Measurements from ENCODE around the gene KLRK1.
A peak's percentile ranks its signal among the peaks of the same experiment; 100 is the strongest.
"Not testable (repeated sequence)": the region's sequence is repeated elsewhere in the genome, so short reads cannot be mapped to it uniquely, and the experiment has no call there.

KLRK1 gene

GRCh38 chr12:10364815-10365622, 24.8 kb downstream of the KLRK1 start:
- peak overlapping the region in 20 of 21 experiments; percentile 55 to 95 (median 88) for H3K27ac ChIP-seq
- peak overlapping the region; percentile 38 to 65 (median 56) for H3K4me3 ChIP-seq

GRCh38 chr12:10363914-10364814, 25.7 kb downstream of the KLRK1 start:
- peak overlapping the region in 20 of 21 experiments; percentile 55 to 95 (median 88) for H3K27ac ChIP-seq

GRCh38 chr12:10363658-10363913, 26.3 kb downstream of the KLRK1 start:
- Histone ChIP-seq H3K27ac (peak overlapping the region in 20 of 21 experiments; percentile 55 to 95 (median 88)), H3K4me3 (peak overlapping the region in 6 of 7 experiments; percentile 38 to 60 (median 52))

More at GRCh38 chr12:10363914-10364814, 25.7 kb downstream of the KLRK1 start:
- peak overlapping the region; percentile 38 to 65 (median 56) for H3K4me3 ChIP-seq

DNA sequence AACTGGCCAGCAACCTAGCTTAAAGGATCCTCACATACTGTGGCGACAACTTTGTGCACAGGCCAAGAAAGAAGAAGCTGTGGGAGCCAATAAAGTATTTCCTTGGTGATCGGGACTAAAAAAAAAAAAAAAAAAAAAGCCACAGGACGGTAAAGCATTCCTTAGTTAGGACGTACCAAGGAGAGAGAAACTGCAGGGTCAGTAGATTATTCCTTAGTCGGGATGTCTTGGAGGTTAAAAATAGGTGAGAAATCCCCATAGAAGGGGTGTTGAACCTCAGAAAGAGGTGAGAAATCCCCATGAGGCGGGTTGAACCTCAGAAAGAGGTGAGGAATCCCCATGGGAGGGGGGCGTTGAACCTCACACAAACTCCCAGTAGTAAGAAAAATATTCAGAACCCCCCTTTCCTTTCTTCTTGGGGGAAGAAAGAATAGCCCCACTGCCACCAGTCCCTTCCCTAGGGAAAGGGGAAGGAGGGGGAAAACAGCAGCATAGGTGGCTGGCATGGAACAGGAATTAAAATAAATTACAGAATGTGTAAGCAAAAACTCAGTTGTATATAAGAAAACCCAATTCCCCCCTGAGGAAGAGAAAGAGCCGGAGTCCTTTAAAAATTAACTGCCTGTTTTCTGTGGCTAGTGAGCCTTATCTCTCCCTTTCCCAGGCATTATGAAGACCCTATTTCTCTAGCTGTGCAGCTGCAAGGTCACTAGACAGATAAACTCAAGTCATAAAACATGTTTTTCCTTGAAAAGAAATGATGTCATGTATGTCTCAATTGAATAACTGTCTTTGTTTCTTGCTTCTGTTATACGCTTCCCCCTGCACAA, 26.8 kb downstream of the KLRK1 start:
- peak overlapping the region in 2 of 7 experiments; percentile 48 to 60 for H3K4me3 ChIP-seq
- peak overlapping the region in 20 of 21 experiments; percentile 36 to 95 (median 88) for H3K27ac ChIP-seq

- Histone ChIP-seq H3K4me3 (peak overlapping the region in 1 of 7 experiments; percentile 60), H3K27ac (peak overlapping the region in 19 of 21 experiments; percentile 18 to 95 (median 89))
Measured at GRCh38 chr12:10362325-10362724, 27.5 kb downstream of the KLRK1 start.

DNA sequence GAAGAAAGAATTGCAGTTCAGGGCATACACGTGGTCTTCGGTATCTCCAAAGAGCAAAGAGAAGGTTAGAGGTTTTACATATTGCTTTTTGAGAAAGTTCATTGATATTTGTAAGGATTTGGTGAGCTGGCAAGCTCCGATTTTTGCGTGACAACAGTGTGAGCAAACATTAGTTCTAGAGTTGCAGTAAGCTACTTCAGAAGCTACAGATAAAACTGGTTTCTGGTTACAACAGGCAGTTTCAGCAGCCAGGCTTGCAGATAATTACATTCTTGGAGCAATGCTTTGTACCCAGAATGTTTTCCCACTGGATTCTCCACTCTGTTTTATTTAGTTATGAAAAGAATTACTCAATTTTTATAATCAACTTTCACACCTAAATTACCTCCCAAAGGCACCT, 28.2 kb downstream of the KLRK1 start:
- Histone ChIP-seq H3K4me3 (peak overlapping the region in 1 of 7 experiments; percentile 9), H3K27ac (peak overlapping the region in 19 of 21 experiments; percentile 28 to 93 (median 75))

GRCh38 chr12:10361084-10361483, 28.8 kb downstream of the KLRK1 start:
- peak overlapping the region in 1 of 7 experiments; percentile 9 for H3K4me3 ChIP-seq
- H3K27ac ChIP-seq: peak overlapping the region in 16 of 21 experiments; percentile 39 to 93 (median 79)

DNA sequence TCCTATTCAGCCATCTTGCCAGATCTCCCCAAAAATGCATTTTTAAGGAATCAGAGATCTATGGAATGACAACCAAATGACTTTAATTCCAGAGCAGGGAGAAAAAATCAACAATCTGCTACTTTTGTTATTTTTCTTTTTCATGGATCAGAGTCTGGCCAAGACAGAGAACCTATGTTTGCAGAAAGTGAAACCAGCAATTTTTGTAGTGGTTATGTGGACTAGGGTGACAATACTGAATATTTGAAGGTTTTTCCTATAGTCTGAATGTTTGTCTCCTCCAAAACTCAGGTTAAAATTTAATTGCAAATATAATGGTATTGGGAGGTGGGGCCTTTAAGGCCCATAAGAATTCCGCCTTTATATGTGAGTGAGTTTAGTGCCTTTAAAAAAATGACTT, 30.9 kb downstream of the KLRK1 start:
- H3K27ac ChIP-seq: no peak overlapping the region

DNA sequence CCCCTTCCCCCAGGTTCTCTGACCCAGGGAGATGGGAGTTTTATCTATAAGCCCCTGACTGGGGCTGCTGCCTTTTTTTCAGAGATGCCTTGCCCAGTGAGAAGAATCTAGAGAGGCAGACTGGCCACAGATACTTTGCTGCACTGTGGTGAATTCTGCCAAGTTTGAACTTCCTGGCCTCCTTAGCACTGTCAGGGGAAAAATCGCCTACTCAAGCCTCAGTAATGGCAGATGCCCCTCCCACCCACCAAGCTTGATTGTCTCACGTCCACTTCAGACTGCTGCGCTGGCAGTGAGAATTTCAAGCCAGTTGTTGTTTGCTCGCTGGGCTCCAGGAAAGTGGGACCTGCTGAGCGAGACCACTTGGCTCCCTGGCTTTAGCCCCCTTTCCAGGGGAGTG, 31.7 kb downstream of the KLRK1 start:
- H3K27ac ChIP-seq: no peak overlapping the region
- H3K4me3 ChIP-seq: no peak overlapping the region

More for the DNA sequence above, 30.9 kb downstream of the KLRK1 start:
- no peak overlapping the region for H3K4me3 ChIP-seq

- H3K27ac ChIP-seq: no peak overlapping the region
Measured at GRCh38 chr12:10354502-10354901, 35.3 kb downstream of the KLRK1 start.

GRCh38 chr12:10354071-10354470, 35.8 kb downstream of the KLRK1 start:
- Histone ChIP-seq H3K27ac (no peak overlapping the region), H3K4me3 (no peak overlapping the region)

More at GRCh38 chr12:10354502-10354901, 35.3 kb downstream of the KLRK1 start:
- H3K4me3 ChIP-seq: no peak overlapping the region

- not testable (repeated sequence) for H3K27ac ChIP-seq, H3K4me3 ChIP-seq
Measured at GRCh38 chr12:10351457-10351856, 38.4 kb downstream of the KLRK1 start.

DNA sequence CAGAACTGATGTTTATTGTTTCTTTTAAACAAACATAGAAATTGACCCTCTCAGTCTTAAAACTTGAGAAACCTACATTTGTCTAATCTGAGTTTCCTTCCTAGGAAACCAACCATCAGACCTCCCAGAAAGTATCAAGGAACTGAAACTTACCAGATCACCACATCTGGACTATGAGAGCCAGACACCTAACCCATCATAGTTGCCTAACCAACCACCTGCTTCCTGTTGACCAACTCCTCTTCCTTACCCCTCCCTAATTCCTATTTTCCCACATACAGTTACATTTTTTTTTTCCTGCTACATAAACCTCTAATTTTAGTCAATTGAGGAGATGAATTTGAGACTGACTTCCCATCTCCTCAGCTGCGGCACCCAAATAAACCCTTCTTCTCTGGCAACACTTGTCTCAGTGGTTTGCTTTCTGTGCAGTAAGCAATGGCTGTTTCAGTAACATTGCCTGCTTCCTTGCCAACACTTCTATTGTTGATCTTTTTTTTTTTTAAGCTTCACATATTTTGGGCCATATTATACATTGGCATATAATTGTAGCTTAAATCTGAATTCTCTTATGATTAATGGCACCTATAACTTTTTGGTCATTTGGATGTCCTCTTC, 47.8 kb downstream of the KLRK1 start:
- H3K4me3 ChIP-seq: no peak overlapping the region
- H3K27ac ChIP-seq: no peak overlapping the region

GRCh38 chr12:10340946-10341345, 48.9 kb downstream of the KLRK1 start:
- not testable (repeated sequence) for H3K4me3 ChIP-seq, H3K27ac ChIP-seq

DNA sequence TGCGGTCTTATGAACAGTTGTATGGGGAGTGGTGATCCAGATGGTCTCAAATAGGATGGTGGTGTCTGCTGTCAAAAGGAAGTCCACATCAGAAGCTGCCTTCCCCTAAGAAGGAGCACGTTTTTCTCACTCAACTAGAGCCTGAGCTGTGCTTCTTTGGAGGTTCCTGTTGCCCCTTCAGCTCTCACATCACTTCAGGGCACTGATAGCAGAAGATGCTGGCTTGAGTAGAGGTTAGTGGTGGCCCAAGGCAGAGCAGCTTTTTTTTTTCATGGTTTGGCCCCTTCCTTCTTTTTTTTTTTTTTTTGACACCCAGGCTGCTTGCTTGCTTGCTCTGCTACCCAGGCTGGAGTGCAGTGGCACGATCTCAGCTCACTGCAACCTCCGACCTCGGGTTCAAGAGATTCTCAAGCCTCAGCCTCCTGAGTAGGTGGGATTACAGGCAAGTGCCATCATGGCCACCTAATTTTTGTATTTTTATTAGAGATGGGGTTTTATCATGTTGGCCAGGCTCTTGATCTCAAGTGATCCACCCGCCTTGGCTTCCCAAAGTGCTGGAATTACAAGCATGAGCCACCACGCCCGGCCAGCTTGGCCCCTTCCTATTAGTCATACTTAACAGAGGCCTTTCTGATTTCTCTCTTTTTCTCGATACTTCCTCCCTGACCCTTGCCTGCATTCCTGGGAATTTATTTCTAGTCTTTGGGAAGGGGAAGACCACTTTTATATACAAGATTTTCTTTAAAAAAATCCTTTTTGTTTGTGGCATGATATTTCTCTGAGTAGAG, 50.6 kb downstream of the KLRK1 start:
- Histone ChIP-seq H3K4me3 (no peak overlapping the region), H3K27ac (no peak overlapping the region)

DNA sequence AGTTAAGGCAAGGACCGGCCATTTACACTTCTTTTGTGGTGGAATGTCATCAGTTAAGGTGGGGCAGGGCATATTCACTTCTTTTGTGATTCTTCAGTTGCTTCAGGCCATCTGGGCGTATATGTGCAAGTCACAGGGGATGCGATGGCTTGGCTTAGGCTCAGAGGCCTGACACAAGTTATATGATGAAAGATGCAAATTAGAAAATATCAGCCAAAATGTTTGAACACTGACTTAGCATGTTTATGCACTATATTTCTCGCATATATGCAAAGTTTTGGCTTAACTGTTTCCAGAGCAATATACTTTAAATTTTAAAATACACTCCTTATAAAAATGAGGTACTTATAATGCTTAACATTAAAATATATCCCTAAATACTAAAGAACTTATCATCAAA, 51.4 kb downstream of the KLRK1 start:
- not testable (repeated sequence) for H3K27ac ChIP-seq, H3K4me3 ChIP-seq

DNA sequence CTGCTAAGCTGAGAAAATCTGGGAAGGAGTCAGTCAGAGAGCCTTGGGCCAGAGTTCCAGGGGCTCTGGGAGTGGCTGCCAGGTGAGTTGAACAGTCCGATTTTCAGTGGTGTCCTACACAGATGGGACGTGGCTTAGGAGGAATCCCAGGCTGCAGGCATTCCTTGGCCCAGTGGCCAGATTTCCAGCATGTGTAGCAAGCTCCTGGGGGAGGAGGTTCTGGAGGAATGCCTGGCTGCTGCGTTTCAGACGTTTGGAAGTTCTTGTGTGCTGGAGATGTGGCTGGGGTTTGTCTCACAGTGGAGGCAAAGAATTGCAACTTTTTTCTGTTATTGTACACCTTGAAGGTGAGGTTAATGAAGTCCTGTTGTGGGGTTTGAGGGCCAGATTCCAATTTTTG, 53.6 kb downstream of the KLRK1 start:
- H3K4me3 ChIP-seq, H3K27ac ChIP-seq: not testable (repeated sequence)

DNA sequence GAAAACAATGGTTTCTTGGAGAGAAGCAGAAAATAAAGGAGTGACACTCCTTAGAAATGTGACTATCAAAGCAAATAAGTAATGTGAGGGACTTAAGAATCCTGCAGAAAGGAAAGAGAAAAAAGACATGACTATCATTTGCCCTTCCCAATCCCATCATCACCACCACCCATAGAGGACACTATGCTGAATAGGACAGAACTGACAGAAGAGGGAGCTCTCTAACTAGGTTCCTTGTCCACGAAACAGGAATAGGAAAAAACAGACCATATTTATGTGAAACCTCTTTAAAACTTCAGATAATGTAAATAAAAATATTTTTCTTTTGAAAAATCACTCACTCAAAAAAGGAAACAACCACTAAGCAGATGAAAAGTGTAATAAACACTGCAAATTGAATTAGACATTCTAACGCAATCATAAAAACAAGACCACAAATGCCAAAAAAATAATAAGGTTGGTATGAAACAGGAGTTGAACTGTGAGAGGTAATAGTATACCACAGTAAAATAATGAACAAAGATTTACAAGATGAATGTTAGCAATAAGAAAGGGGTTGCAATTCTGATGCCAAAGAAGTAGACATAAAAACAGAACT, 58.1 kb downstream of the KLRK1 start:
- Histone ChIP-seq H3K4me3 (no peak overlapping the region), H3K27ac (no peak overlapping the region)

Measured in skin epidermis (tissue), 12 donors.